GM12878 (cell line): ENCODE measurements around the gene SOX11.

Experiments used
- EP300 ChIP-seq, 2 experiments: fragments of 150-350 bp in 1 of 2; IDR thresholded peaks; 2 replicates each; pipeline ENCODE4 v1.6.1; 2011 to 2012; ENCODE audit warnings: low read depth in 2 of 2, low read length in 2 of 2, borderline replicate concordance in 1 of 2, improper control_type of control experiment in 1 of 2, inconsistent platforms in 1 of 2; ENCODE audit not compliant: control insufficient read depth in 1 of 2
- FOS ChIP-seq: IDR thresholded peaks from 3 replicates; pipeline ENCODE4 v1.6.1; 2011; ENCODE audit warnings: borderline replicate concordance; ENCODE audit not compliant: insufficient read length; ENCODE audit errors: extremely low read depth
- HDGF ChIP-seq: fragments of 450-650 bp; IDR thresholded peaks from 2 replicates; pipeline ENCODE4 v1.6.1; 2016; ENCODE audit warnings: antibody characterized with exemption
- NRF1 ChIP-seq: conservative IDR thresholded peaks from 2 replicates; pipeline ENCODE4 v1.6.1; 2011; ENCODE audit warnings: mild to moderate bottlenecking, low read depth, low read length, improper control_type of control experiment
- POLR2AphosphoS5 ChIP-seq: IDR thresholded peaks from 2 replicates; pipeline ENCODE4 v1.6.1; 2011; ENCODE audit warnings: mild to moderate bottlenecking, low read length, inconsistent platforms
- RAD21 ChIP-seq: IDR thresholded peaks from 2 replicates; pipeline ENCODE4 v1.6.1; 2011; ENCODE audit warnings: mild to moderate bottlenecking, low read depth, low read length, moderate library complexity; ENCODE audit not compliant: insufficient read depth
- RCOR1 ChIP-seq: conservative IDR thresholded peaks from 2 replicates; pipeline ENCODE4 v1.6.1; 2012; ENCODE audit warnings: low read depth, low read length, improper control_type of control experiment
- REST ChIP-seq: IDR thresholded peaks from 2 replicates; pipeline ENCODE4 v1.6.1; 2012; ENCODE audit warnings: mild to moderate bottlenecking, low read depth, low read length
- SIX5 ChIP-seq: IDR thresholded peaks from 2 replicates; pipeline ENCODE4 v1.6.1; 2011; ENCODE audit warnings: mild to moderate bottlenecking, low read depth, low read length, moderate library complexity; ENCODE audit not compliant: severe bottlenecking
- TAF1 ChIP-seq: IDR thresholded peaks from 2 replicates; pipeline ENCODE4 v1.6.1; 2011; ENCODE audit warnings: mild to moderate bottlenecking, low read depth, low read length, borderline replicate concordance
- TF ChIP-seq, protein P1 (sequence below), 3 experiments: IDR thresholded peaks in 2 of 3; conservative IDR thresholded peaks in 1 of 3; 2 replicates each; pipeline ENCODE4 v1.5.1; 2011; ENCODE audit warnings: low read depth in 3 of 3, low read length in 3 of 3, mild to moderate bottlenecking in 3 of 3, control low read depth in 2 of 3, moderate library complexity in 2 of 3, inconsistent platforms in 1 of 3, mixed read lengths in 1 of 3; ENCODE audit not compliant: control insufficient read depth in 2 of 3, insufficient read depth in 1 of 3; ENCODE audit errors: extremely low read depth in 1 of 3

DNA sequence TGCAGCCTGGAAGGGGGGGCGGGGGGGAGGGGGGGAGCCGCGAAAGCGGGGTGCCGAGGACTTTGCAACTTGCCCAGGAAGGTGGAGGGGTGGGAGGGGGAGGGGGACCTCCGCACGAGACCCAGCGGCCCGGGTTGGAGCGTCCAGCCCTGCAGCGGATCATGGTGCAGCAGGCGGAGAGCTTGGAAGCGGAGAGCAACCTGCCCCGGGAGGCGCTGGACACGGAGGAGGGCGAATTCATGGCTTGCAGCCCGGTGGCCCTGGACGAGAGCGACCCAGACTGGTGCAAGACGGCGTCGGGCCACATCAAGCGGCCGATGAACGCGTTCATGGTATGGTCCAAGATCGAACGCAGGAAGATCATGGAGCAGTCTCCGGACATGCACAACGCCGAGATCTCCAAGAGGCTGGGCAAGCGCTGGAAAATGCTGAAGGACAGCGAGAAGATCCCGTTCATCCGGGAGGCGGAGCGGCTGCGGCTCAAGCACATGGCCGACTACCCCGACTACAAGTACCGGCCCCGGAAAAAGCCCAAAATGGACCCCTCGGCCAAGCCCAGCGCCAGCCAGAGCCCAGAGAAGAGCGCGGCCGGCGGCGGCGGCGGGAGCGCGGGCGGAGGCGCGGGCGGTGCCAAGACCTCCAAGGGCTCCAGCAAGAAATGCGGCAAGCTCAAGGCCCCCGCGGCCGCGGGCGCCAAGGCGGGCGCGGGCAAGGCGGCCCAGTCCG, 540 bp downstream of the SOX11 start:
- TF ChIP-seq TAF1 (no peak), SIX5 (no peak), POLR2AphosphoS5 (no peak), RCOR1 (no peak), FOS (no peak), HDGF (no peak), RAD21 (no peak), NRF1 (no peak), EP300 (IDR thresholded peaks at IDR 0.05; ENCODE audit: borderline replicate concordance in 1 of 2, control insufficient read depth in 1 of 2, low read depth in 2 of 2, low read length in 2 of 2) (no peak), REST (no peak)
- TF ChIP-seq, protein P1, sequence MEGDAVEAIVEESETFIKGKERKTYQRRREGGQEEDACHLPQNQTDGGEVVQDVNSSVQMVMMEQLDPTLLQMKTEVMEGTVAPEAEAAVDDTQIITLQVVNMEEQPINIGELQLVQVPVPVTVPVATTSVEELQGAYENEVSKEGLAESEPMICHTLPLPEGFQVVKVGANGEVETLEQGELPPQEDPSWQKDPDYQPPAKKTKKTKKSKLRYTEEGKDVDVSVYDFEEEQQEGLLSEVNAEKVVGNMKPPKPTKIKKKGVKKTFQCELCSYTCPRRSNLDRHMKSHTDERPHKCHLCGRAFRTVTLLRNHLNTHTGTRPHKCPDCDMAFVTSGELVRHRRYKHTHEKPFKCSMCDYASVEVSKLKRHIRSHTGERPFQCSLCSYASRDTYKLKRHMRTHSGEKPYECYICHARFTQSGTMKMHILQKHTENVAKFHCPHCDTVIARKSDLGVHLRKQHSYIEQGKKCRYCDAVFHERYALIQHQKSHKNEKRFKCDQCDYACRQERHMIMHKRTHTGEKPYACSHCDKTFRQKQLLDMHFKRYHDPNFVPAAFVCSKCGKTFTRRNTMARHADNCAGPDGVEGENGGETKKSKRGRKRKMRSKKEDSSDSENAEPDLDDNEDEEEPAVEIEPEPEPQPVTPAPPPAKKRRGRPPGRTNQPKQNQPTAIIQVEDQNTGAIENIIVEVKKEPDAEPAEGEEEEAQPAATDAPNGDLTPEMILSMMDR (IDR thresholded peaks at IDR 0.05 in 2 of 3, conservative IDR thresholded peaks at IDR 0.05 in 1 of 3; ENCODE audit: control insufficient read depth in 2 of 3, extremely low read depth in 1 of 3, insufficient read depth in 1 of 3, low read depth in 3 of 3, low read length in 3 of 3): no peak
